ENCODE results near the gene HUS1.
"Not testable (repeated sequence)": the region's sequence is repeated elsewhere in the genome, so short reads cannot be mapped to it uniquely, and the experiment has no call there.

HUS1 gene

DNA sequence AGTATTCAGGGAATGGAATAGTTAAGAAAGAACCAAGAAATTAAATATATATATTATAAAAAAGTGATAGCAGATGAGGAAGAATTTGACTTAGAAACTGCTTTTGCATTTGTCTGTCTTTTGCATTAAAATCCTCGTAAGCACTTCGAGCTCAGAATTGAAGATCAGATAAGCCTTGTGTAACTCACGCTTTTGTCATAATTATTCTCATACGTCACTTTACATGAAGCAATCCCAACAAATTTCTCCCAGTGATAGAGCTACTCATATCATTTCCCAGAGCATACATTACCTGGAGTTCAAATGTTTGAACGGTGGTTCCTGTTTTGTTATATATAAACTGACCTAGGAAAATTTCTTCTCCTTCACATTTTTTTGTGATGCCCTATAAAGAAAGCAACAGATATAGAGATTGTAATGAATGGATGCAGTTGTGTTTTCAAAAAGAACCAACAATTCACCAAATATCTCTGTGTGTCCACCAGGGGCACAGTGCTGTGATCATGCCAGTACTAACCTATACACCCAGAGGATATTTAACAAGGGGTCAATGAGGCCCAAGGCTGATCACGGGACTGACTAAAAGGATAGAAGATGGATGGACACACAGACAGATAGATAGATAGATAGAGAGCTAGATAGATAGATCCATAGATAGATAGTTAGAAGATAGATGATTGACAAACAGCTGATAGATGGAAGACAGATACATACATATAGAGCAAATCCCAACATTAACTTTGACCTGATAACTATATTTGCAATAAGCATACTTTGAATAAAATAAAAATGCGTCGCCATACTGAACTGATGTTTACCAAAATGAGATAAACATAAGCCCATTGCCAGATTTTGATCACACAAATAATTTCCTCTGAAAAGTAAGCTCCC, 9.3 kb upstream of the HUS1 start:
- intact Hi-C loops (cut with DNase I): no loop called here
- no peak for DNase-seq

GRCh38 chr7:47982610-47983009, 3.2 kb upstream of the HUS1 start:
- intact Hi-C loops (cut with DNase I): no loop called here
- no peak for DNase-seq

DNA sequence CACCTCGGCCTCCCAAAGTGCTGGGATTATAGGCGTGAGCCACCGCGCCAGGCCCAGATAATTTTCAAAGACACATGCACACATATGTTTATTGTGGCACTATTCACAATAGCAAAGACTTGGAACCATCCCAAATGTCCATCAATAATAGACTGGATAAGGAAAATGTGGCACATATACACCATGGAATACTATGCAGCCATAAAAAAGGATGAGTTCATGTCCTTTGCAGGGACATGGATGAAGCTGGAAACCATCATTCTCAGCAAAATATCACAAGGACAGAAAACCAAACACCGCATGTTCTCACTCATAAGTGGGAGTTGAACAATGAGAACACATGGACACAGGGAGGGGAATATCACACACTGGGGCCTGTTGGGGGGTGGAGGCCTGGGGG, 1.2 kb upstream of the HUS1 start:
- not testable (repeated sequence) for DNase-seq

GRCh38 chr7:47979832-47980181, 392 bp upstream of the HUS1 start:
- intact Hi-C loops (cut with DNase I): loop anchor here (10.0 kb wide), 1 partner anchor 115 kb away; no protein-coding TSS in a partner anchor
- DNase-seq: no peak

More for the DNA sequence above, 1.2 kb upstream of the HUS1 start:
- intact Hi-C loops (cut with DNase I): not testable (repeated sequence)

DNA sequence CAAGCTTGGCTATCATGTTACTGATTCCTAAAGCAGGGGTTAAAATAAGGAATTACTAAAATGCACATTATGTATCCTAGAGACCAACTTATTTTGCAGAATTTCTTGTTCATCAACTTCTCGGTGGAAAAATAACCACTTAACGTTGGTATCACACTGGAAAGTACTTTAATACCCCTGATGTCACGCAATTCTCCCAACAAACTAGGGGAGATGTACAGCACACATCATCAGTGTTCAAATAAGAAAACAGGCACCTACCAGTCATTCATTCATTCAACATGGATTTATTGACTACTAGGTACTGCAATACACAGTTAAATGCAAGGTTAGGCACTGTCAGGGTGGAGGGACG, 648 bp downstream of the HUS1 start:
- no peak for DNase-seq
- intact Hi-C loops (cut with DNase I): loop anchor here (10.0 kb wide), 1 partner anchor 116 kb away; no protein-coding TSS in a partner anchor

GRCh38 chr7:47973739-47974138, 5.7 kb downstream of the HUS1 start:
- no peak for DNase-seq
- intact Hi-C loops (cut with DNase I): loop anchor here (10.0 kb wide), 1 partner anchor 121 kb away; no protein-coding TSS in a partner anchor

- DNase-seq: no peak
Measured at GRCh38 chr7:47970761-47971160, 8.7 kb downstream of the HUS1 start.

GRCh38 chr7:47968847-47969774, 10.3 kb downstream of the HUS1 start:
- peak in 41 of 42 donors; percentile 34 to 86 (median 69) for DNase-seq

More at GRCh38 chr7:47970761-47971160, 8.7 kb downstream of the HUS1 start:
- intact Hi-C loops (cut with DNase I): loop anchor here (10.0 kb wide), 1 partner anchor 124 kb away; no protein-coding TSS in a partner anchor

GRCh38 chr7:47967708-47968107, 11.7 kb downstream of the HUS1 start:
- intact Hi-C loops (cut with DNase I): no loop called here

More at GRCh38 chr7:47968847-47969774, 10.3 kb downstream of the HUS1 start:
- intact Hi-C loops (cut with DNase I): no loop called here

GRCh38 chr7:47967123-47967522, 12.3 kb downstream of the HUS1 start:
- intact Hi-C loops (cut with DNase I): no loop called here
- DNase-seq: no peak

More at GRCh38 chr7:47967708-47968107, 11.7 kb downstream of the HUS1 start:
- DNase-seq: no peak

DNA sequence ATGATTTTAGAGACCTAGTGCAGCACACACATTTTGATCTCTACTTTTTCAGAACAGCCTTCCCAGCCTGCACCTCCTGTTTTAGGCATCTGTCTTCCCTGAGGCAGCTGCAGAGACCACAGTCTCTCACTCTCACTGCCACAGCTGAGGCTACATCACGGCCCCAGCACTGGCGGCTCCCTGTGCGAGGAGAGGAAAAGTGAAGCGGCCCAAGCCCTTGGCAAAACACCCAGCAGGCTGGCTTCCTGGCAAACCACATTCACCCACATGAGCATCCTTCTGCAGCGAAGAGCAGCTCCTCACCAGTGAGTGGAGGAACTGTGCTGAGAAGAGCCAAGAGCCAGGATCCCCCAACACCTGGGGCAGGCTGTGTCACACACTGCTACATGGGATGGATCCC, 14.0 kb downstream of the HUS1 start:
- peak in 11 of 42 donors; percentile 19 to 50 (median 35) for DNase-seq
- intact Hi-C loops (cut with DNase I): no loop called here

DNA sequence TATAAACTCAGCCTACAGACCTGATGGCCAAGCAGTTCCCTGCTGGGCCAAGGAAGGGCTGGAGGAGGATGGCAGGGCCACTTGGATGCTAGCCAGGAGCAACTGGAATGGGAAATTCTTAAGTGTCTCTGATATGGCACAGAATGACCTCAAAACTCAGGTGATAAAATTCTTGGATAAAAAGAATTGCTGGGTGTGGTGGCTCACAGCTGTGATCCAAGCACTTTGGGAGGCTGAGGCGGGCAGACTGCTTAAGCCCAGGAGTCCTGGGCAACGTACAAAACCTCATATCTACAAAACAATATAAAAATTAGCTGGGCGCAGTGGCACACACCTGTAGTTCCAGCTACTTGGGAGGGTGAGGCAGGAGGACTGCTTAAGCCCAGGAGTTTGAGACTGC, 17.2 kb downstream of the HUS1 start:
- intact Hi-C loops (cut with DNase I): no loop called here
- no peak for DNase-seq

GRCh38 chr7:47957156-47957555, 22.3 kb downstream of the HUS1 start:
- intact Hi-C loops (cut with DNase I): no loop called here
- DNase-seq: peak in 1 of 42 donors; percentile 14

DNA sequence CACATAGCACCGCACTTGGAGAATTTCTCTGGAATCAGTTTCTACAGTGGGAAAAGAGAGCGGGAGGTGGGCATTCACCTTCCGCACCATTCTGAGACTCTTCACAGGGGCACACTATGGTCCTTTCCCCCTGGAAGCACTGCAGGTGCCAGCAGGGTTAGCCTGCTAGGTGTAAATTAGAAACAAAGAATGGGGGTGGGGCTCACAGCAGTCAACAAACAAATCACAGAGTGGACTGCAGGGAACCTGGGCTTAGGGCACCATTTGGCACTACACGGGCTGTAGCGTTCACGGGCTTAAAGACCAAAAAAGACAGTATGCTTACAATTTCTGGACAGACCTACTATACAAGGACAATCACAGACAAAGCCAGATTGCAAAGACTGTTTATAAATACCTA, 23.2 kb downstream of the HUS1 start:
- DNase-seq: peak in 2 of 42 donors; percentile 8 to 9
- intact Hi-C loops (cut with DNase I): no loop called here

DNA sequence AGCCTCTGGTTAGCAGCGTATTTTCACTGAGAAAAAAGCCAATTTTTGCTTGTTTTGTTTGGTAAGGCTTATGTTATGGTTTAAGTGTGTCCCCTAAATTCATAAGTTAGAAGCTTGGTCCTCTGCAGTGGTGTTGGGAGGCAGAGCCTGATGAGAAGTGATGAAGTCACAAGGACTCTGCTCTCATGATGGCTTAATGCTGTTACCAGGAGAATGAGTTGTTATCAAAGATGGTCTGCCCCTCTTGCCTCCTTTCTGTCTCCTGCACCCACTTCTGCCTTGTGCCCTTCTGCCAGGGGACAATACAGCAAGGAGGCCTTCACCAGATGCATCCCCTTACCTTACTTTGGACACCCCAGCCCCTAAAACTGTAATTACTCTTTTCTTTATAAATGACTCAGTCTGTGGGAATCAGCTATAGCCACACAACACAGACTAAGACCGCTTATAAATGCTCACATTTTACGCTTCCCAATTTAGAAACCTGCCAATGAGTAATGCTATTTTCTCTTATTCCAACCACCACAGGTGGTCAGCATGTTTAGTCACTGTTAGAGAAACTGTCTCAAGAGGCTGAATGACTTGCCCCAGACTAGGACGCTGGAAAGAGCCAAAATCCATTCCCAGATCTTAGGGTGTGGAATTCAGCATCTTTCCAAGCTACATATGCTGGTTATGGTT, 25.0 kb downstream of the HUS1 start:
- peak in 2 of 42 donors; percentile 10 to 20 for DNase-seq
- intact Hi-C loops (cut with DNase I): no loop called here

DNA sequence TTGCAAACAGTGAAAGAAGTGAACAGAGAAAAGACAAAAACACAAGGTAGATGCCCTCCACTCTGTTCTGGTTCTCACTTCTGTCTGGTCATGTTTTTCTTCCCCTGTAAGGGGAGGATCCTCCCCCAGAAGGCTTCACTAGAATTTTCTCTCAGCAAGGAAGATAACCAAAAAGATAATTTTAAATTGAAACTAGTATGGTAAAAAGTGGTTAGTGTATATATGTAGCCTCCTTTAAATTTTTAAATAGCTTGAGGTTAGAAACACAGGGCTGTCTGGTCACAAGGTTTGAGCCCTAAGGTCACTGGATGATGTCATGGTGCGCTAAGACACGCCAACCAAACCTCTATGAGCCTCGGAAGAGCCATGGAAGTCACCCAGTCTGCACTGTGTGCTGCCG, 25.6 kb downstream of the HUS1 start:
- peak in 1 of 42 donors; percentile 18 for DNase-seq
- intact Hi-C loops (cut with DNase I): no loop called here

- DNase-seq: peak in 2 of 42 donors; percentile 16 to 24
- intact Hi-C loops (cut with DNase I): no loop called here
Measured at GRCh38 chr7:47952224-47952623, 27.2 kb downstream of the HUS1 start.

DNA sequence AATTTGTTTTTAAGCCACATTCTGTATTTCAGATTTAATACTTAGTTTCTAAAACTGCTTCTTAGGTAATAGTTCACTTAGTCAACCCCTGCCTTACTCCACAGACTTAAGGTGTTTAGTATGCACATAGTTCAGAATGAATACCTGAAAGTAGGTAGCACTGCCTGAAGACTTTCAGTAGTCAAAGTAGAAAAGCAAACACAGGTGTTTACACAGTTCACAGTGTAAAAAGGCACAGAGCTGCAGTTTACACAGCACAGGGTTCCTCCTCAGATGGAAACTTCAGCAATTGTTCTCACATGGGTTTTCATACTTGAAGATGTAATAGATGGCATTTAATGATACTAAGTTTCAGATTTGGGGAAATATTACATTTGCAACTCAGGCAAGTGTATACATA, 28.0 kb downstream of the HUS1 start:
- DNase-seq: peak in 1 of 42 donors; percentile 1
- intact Hi-C loops (cut with DNase I): no loop called here

- DNase-seq: peak in 6 of 42 donors; percentile 18 to 60 (median 28)
Measured at GRCh38 chr7:47950714-47951113, 28.7 kb downstream of the HUS1 start.

More at GRCh38 chr7:47950714-47951113, 28.7 kb downstream of the HUS1 start:
- intact Hi-C loops (cut with DNase I): no loop called here
